GM21786 (cell line): Measurements from ENCODE around the gene HTT.

Experiments used
- ATAC-seq: cut with Tn5 transposase; IDR thresholded peaks from one replicate; pipeline ENCODE4 v1.9.1; 2021; ENCODE audit not compliant: unreplicated experiment

The HTT gene

DNA sequence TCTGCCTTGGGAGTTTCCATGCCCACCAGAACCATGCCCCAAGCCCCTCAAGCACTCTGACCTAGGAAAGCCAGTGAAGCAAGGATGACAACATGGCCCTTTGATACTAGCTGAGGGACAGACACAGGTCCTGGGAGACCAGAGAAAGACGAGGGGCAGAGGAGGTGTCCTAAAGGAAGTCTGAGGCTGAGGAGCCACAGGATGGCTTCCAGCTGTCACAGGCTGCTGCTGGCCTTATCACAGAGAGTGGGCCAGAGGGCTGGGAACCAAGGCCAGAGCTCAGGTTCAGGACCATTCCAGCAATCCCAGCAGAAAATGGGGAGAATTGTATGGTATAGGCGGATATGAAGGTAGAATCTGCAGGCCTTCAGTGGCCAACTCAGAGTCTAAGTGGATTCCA lies 142.8 kb downstream of the HTT start:
- ATAC-seq = no peak

DNA sequence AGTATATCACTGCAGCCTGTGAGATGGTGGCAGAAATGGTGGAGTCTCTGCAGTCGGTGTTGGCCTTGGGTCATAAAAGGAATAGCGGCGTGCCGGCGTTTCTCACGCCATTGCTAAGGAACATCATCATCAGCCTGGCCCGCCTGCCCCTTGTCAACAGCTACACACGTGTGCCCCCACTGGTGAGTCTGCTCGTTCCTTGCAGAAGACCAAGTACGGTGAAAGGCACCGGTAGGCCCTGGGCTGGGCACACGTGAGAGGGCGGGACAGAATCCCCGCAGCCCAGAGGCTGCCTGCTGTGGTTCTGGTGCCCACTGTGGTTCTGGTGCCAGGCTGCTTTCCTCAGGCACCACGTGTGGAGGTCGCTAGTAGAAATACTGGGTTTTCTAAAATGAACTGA lies 143.3 kb downstream of the HTT start:
- no peak for ATAC-seq

DNA sequence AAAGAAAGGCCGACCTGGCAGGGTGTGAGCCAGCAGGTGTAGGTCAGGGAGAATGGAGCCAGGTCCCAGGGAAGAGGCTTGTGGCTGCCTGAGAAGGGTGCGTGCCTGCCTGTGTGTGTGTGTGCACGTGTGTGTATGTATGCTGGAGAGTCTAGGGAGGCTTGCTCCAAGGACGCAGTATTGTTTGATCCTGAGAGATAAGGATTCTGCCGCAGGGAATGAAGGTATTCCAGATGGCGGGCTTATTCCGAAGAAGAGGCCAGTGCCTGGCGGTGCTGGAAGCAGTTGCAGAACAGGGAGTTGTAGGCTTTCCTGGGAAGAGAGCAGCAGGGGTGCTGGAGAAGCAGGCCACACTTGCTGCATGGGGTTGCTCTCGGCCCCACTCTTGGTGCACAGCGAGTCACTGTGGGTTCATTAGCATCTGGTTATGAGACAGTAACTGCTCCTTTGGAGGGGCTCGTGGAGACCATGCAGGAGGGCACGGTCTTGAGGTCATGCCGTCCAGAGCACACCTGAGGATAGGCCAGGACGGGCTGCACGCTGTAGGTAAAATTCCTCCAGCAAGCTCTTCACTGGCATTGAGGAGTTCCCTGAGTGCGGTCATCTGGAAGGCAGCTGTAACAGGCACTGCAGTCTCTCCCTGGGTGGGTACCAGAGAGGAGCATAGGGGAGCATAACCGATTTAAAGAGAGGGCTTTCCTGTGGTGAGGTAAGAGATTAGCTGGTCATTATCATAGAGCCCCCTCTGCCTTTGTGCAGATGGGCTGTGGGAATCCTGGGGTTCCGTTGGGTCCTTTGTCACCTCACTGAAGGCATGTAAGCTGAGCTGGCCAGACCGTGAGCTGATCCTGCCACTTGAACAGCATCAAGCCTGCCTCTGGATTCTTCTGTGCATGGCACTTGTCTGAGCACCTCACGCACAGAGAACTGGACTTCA lies 144.6 kb downstream of the HTT start:
- no peak for ATAC-seq

DNA sequence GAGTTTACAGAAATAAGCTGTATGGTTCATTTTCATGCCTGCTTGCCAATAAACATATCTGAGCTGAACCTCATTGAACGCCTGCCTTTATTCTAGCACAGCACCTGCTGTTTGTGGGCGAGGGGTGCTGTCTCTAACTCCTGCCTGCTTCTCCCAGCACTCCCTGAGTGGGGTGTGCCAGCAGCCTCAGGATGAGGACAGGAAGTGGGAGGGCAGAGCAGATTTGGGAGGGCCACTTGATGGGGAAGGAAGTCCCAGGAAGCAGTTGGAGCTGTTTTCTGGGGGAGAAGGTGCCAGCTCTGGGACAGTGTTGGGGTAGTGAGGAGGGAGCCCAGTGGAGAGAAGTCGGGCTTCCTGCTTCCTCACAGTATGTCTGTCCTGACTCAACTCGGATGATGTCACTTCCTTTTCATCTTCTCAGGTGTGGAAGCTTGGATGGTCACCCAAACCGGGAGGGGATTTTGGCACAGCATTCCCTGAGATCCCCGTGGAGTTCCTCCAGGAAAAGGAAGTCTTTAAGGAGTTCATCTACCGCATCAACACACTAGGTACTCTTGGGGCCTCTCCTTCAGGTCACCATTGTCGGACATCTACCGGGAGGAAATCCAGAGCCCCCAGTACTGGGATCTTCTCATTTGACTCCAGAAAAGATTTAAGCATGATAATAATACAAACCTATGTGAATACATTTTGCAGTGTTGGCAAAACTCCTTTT lies 145.4 kb downstream of the HTT start:
- ATAC-seq = no peak

DNA sequence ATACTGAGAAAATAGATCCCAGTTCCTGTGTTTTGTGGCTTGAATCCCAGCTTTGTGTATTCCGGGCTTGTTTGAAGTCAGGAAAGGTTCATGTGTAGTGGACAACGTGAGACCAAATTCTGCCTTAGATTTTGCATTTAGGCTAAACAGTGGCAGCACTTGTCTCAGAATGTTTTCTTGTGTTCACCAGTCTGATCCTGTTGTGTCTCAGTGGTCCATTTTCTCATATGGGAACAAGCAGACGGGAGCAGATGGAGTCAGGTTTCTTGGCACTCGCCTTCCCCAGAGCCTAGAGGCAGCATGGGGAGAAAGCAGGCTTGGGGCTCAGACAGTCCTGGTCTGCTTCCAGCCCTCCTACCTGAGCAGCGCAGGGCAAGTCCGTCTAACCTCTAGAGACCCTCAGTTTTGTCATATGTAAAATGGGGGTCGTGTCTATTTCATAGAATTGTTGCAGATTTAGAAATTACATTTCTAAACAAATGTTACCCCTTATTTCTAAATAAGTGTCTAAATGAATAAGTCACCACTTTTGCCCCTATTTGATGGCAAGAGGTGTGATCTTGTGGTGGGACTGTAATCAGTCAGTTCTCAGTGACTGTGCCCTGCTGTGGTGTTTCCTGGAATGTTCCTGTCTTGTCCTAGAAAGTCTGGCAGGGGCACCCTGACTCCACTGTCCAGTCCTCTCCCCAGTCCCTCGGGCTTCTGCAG lies 146.1 kb downstream of the HTT start:
- ATAC-seq = no peak

DNA sequence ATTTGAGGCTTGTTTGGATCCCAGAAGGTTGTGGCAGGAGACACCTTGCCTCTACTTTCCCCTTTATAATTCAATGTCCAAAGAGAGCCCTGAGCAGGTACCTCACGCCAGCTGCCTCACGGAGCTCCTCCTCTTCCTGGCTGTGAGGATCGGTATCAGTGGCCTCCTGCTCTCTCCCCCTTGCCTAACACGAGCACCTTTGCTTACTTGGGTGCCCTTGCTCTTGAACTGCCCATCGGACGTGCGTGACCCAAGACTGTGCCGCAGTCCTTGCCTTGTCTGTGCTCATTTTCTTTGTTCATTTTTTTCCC lies 146.7 kb downstream of the HTT start:
- ATAC-seq = no peak

DNA sequence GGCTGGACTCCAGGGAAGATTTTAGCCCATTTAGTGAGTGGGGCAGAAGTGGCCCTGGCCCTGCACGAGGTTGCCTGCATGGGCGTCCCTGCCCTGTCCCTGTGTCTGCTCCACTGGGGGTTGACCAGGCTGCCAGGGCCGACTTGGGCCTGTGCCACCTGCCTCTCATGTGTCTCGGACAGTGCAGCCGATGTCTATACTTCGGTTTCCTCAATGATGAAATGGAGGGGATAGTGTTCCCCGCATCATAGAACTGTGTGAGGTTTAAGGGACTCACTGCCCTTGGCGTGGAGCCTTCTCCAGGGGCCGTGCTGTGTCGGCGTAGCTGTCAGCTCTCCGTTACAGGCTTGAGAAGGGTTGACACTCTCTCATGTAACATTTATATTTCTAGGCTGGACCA lies 147.5 kb downstream of the HTT start:
- ATAC-seq = no peak

DNA sequence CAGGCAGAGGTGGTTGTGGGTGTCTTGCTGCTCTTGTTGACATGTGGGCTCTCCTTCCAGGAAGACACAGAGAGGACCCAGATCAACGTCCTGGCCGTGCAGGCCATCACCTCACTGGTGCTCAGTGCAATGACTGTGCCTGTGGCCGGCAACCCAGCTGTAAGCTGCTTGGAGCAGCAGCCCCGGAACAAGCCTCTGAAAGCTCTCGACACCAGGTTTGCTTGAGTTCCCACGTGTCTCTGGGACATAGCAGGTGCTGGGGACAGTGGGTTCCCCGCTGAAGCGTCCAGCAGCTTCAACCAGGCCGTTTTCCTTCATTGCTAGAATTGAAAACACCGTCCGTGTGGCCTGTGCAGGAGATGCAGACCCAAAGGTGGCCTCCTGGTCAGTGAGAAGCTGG lies 148.9 kb downstream of the HTT start:
- no peak for ATAC-seq

DNA sequence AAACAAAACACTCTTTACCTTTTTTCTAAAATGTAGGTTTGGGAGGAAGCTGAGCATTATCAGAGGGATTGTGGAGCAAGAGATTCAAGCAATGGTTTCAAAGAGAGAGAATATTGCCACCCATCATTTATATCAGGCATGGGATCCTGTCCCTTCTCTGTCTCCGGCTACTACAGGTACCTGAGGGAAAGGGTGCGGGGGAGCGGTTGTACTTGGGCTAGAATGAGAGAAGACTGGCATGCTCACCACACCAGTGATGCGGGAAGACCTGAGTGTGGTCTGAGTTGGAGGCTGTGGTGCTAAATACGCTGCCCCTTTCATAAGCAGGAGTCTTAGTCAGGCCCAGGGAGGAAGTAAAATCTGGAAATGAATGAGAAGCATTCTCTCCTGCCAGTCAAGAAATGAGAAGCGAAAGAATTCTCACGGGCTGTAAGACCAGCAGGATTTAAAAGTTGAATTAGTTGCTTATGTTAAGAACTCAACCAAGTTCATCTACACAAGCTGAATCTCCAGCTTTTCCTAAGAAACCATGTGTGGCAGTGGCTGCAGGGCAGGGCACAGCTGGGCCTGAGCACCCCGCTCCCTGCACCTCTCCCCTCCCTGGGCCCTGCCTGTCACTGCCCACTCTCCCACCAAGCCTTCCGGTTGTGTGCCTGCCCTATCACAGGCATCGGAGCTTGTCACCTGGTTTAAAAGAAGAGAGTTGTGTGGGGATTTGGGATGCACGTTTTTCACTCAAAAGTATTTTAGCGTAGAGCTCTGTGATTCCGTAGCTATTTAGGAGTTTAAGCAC lies 149.7 kb downstream of the HTT start:
- no peak for ATAC-seq

DNA sequence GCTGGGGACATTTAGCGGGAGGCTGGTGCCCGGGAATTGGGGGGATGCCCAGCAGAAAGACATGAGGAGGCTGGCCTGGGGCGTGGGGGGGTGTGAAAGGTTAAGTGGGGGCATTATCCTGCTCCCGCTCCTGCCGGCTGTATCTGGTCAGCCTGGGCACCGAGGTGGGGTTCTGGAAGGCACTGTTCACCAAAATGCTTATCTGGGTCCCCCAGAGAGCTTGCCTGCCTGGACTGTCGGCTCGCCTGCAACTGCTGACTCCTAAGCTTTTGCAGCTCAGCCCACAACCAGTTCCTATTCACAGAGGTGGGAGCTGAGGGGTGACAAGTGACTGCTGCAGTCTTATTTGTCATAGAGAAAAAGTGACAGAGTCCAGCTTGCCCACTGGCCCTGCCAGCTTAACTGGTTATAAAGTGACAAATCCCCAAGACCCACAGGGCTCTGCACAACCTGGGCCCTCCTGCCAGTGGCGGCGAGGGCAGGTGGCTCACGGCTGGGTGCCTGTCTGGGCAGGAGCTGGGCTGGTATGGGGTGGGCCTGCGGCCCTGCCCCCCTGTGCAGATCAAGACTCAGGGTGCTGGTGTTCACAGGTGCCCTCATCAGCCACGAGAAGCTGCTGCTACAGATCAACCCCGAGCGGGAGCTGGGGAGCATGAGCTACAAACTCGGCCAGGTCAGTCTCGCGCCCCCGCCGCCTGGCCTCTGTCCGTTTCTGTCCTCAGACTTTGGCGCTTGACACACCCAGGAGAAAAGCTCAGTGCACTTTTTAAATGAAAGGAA lies 150.8 kb downstream of the HTT start:
- no peak for ATAC-seq

DNA sequence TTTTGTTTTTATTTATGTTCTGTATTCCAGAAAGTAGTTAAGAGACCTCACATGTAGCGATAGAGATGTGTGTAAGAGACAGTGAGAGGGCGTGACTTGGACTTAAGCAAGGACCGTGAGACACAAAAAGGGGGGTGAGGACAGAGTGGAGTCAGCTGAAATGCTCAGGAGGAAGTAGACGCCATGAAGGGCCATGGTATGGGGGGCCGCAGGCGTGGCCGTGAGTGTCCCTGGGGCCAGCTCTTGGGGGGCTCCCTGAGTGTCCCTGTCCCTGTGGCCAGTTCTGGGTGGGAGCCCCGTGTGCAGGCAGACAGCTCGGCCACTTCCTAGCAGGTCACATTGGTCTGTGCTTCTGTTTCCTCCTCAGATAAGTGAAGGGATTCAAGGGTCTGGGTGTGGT lies 151.5 kb downstream of the HTT start:
- ATAC-seq = no peak

DNA sequence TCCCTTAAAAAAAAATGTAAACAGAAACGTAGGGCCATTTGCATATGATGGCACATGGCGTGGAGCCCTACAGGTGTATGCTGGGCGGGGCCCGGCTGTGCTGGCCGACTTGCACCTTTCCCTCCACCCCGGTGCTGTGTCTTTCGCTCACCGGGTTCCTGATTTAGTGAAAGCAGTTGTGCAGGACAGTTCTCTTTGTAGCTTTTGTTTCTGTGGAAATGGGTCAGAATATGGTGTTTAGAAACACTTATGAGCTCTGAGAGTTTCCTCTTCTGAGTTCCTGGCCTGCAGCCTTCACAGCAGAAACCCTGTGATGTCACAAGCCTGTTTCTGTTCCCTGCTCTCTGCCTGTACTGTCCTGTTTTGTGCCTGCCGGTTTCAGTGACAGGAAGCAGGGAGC lies 152.0 kb downstream of the HTT start:
- no peak for ATAC-seq

DNA sequence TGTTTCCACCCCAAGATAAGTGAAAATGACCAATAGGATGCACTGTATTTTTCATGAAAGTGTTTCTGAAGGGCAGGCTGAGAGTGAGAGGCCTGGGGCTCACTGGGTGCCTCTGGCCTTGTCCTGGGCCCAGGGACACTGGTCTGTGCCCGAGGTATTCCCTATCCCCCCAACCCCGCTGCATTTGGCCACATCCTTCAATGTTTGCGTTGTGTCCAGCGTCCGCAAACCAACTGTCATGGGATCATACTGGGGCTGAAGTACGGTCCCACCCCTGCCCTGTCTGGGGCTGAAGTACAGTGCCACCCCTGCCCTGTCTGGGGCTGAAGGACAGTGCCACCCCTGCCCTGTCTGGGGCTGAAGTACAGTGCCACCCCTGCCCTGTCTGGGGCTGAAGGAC lies 152.5 kb downstream of the HTT start:
- ATAC-seq = no peak

DNA sequence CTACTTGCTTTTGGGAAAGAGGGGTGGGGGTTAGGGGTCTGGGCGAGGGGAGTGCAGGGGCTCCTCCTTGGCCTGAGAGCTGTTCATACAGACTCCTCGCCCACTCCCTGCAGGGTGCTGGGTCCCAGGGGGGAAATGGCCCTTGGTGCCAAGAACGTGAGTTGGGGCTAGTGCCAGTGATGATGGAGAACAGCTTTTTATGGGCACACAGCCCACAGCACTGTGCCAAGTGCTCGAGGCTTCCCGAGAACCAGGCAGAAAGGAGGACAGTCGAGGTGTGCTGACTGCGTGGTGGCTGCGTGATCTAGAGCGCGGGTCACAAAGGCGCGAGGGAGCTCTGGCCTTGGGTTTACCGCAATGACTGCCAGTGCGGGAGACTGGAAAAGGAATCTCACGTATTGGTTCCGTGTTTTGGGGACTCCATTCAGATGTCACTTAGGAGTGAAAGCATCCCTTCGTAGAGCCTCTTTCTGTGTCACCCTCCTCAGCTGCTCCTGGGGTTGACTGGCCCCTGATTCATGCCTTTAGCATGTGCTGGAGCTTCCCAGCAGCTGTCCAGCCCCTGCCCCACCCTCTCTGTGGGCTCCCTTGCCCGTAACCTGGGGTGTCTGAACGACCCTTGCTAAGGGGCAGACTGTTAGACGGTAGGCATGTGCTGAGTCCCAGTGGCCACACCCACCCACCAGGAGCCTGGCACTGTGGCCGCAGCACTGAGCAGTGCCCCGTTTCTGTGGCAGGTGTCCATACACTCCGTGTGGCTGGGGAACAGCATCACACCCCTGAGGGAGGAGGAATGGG lies 153.6 kb downstream of the HTT start:
- no peak for ATAC-seq

DNA sequence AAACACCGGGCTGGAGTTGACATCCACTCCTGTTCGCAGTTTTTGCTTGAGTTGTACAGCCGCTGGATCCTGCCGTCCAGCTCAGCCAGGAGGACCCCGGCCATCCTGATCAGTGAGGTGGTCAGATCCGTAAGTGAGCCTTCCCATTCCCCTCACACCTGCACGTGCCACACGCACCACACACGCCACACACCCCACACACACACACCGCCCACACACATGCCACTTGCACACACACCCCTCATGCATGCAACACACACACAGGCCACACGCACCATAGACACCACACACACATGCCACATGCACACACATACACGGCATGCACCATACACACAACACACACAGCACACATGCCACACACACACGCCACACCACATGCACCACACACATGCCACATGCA lies 154.4 kb downstream of the HTT start:
- ATAC-seq = no peak

DNA sequence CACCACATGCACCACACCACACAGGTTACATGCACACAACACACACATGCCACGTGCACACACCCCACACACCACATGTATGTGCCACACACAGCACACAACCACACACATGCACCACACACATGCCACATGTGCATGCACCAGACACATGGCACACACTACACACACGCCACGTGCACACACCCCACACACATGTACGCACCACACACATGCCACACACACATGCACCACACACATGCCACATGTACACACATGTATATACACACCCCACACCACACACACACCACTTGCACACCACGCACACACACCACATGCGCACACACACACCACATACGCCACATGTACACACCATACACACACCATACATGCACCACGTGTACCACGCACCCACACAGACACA lies 154.8 kb downstream of the HTT start:
- ATAC-seq = no peak

DNA sequence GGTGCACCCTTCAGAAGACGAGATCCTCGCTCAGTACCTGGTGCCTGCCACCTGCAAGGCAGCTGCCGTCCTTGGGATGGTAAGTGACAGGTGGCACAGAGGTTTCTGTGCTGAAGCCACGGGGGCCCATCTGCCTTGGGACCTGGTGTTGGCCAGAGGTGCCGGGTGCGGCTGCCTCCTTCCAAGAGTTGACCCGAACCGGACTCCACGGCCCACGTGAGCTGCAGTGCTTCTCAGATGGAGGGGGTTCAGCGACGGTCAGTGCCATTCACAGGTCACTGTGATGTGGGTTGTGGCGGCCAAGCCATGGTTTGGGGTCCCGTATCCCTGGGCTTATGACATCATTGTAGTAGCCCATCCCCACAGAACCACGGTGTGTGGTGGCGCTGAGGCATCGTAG lies 155.5 kb downstream of the HTT start:
- no peak for ATAC-seq

DNA sequence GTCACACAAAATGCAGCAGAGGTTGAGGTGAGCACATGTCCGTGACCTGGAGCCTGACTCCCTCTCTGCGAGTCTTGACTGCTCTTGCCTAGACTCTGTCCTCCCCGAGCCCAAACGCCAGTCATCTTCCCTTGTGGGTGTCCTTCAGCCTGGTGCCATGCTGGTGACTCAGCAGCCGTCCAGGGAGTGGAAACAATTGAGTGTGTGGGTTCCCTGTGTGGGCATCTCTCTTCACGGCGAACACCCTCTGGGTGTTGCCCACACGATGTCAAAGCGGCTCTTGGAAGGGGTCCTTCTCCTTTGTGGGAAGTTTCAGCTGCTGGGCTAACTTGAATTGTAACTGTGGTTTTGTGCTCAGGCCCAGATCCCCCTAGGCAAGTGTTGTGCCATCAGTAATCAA lies 157.0 kb downstream of the HTT start:
- ATAC-seq = no peak

DNA sequence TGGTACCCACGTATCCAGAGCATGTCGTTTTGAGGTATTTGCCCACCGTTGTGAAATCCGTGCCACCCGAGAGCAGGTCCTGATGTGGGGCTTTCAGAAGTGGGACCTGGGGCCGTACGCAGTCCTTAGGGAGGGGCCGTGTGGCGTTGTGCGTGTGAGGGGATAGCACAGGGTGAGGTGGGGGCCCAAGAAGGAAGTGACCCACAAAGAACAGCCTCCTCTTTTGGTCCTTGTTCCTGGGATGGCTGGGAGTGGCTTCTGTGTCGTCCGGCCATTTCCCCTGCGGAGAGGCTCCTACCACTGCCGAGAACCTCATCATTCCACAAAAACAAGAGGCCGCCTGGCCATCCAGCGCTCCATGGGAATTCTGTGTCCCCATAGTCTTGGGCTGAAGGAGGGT lies 157.5 kb downstream of the HTT start:
- ATAC-seq = no peak

DNA sequence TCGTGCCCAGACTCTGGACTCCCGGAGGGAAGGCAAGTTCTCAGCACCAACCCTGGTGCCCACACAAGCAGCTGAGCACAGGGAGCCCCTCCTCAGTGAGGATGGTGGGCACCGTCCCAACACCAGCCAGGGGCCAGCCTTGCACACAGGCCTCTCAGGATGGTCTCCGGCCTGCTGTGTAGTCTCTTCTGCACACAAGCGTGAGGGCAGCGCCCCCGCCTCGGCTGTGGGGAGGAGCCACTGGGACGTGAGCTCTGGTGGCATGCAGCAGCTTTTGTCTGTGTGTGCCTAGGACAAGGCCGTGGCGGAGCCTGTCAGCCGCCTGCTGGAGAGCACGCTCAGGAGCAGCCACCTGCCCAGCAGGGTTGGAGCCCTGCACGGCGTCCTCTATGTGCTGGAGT lies 158.4 kb downstream of the HTT start:
- ATAC-seq = no peak
